Thyroid gland (tissue), 4 donors: Measurements from ENCODE around the gene CILP.

Experiments used
- POLR2A ChIP-seq, 2 donors: fragments of 450-650 bp; IDR thresholded peaks; one replicate each; pipeline ENCODE4 v1.6.1; 2017; ENCODE audit warnings: antibody characterized with exemption in 2 of 2, mild to moderate bottlenecking in 2 of 2, moderate library complexity in 1 of 2
- TF ChIP-seq, protein P1 (sequence below), 6 experiments: fragments of 200-600 bp in 3 of 6; fragments of 450-650 bp in 3 of 6; sonication (generic) in 3 of 6; IDR thresholded peaks; one replicate each; pipeline ENCODE4 v1.5.1; 2016 to 2019; ENCODE audit warnings: antibody characterized with exemption in 6 of 6, mild to moderate bottlenecking in 2 of 6, inconsistent platforms in 1 of 6, moderate library complexity in 1 of 6

- TF ChIP-seq, protein P1, sequence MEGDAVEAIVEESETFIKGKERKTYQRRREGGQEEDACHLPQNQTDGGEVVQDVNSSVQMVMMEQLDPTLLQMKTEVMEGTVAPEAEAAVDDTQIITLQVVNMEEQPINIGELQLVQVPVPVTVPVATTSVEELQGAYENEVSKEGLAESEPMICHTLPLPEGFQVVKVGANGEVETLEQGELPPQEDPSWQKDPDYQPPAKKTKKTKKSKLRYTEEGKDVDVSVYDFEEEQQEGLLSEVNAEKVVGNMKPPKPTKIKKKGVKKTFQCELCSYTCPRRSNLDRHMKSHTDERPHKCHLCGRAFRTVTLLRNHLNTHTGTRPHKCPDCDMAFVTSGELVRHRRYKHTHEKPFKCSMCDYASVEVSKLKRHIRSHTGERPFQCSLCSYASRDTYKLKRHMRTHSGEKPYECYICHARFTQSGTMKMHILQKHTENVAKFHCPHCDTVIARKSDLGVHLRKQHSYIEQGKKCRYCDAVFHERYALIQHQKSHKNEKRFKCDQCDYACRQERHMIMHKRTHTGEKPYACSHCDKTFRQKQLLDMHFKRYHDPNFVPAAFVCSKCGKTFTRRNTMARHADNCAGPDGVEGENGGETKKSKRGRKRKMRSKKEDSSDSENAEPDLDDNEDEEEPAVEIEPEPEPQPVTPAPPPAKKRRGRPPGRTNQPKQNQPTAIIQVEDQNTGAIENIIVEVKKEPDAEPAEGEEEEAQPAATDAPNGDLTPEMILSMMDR (IDR thresholded peaks at IDR 0.05), result no peak
- no peak for TF ChIP-seq POLR2A (IDR thresholded peaks at IDR 0.05)
Observed at GRCh38 chr15:65196637-65197336, 14.5 kb downstream of the CILP start.
